IPS DF 6.9 (cell line): ENCODE data around the gene TMC8.

Experiments
- DNase-seq: peaks from one replicate; pipeline ENCODE4 v3.0.0-alpha.2; 2013; ENCODE audit warnings: low read depth, low spot score
- H3K27ac ChIP-seq: one replicate; pipeline ENCODE4 v1.5.1; 2013; ENCODE audit warnings: low read length, control low read depth
- H3K27me3 ChIP-seq: 2 replicates; pipeline ENCODE4 v1.6.1; 2013; ENCODE audit warnings: mild to moderate bottlenecking, low read length; ENCODE audit not compliant: control insufficient read depth, insufficient read depth
- H3K36me3 ChIP-seq: 2 replicates; pipeline ENCODE4 v1.6.1; 2013; ENCODE audit warnings: low read length; ENCODE audit not compliant: control insufficient read depth, insufficient read depth
- H3K4me1 ChIP-seq: 2 replicates; pipeline ENCODE4 v1.6.1; 2013; ENCODE audit warnings: low read length; ENCODE audit not compliant: control insufficient read depth, insufficient read depth
- H3K4me3 ChIP-seq: 2 replicates; pipeline ENCODE4 v1.5.1; 2013; ENCODE audit warnings: mild to moderate bottlenecking, low read length
- H3K9me3 ChIP-seq: 2 replicates; pipeline ENCODE4 v1.6.1; 2013; ENCODE audit warnings: low read length, inconsistent platforms; ENCODE audit not compliant: control insufficient read depth, insufficient read depth
- WGBS: extraction: QIAGEN DNeasy Blood & Tissue Kit; methylation state at CpG from one replicate; pipeline ENCODE4 v1.1.7; 2013; ENCODE audit warnings: mixed read lengths, missing lambda C conversion rate; ENCODE audit not compliant: insufficient read length, insufficient coverage; 5-methylcytosine and 5-hydroxymethylcytosine counted together

Gene TMC8

GRCh38 chr17:78108726-78109488 lies 21.7 kb upstream of the TMC8 start:
- no peaks in the 10 kb centered on the region for H3K9me3 ChIP-seq
- no peaks in the 10 kb centered on the region for H3K4me1 ChIP-seq
- no peak for DNase-seq
- no peak overlapping the region for H3K4me3 ChIP-seq
- H3K27ac ChIP-seq = no peak overlapping the region
- H3K36me3 ChIP-seq = peaks cover 12% of the 10 kb centered on the region
- H3K27me3 ChIP-seq = no peaks in the 10 kb centered on the region
- WGBS = no CpG with 5 or more reads among the region's 18 CpGs

GRCh38 chr17:78109489-78109761 lies 21.1 kb upstream of the TMC8 start:
- H3K9me3 ChIP-seq = no peaks in the 10 kb centered on the region
- H3K36me3 ChIP-seq = peaks cover 8% of the 10 kb centered on the region
- H3K27me3 ChIP-seq = no peaks in the 10 kb centered on the region
- no peak for DNase-seq
- H3K4me1 ChIP-seq = no peaks in the 10 kb centered on the region
- no peak overlapping the region for H3K4me3 ChIP-seq
- H3K27ac ChIP-seq = no peak overlapping the region
- no CpG with 5 or more reads among the region's 9 CpGs for WGBS

- DNase-seq = no peak
- no peak overlapping the region for H3K4me3 ChIP-seq
- H3K4me1 ChIP-seq = no peaks in the 10 kb centered on the region
- no peaks in the 10 kb centered on the region for H3K27me3 ChIP-seq
- H3K9me3 ChIP-seq = no peaks in the 10 kb centered on the region
- H3K27ac ChIP-seq = no peak overlapping the region
- no CpG with 5 or more reads among the region's 22 CpGs for WGBS
- H3K36me3 ChIP-seq = peaks cover 4% of the 10 kb centered on the region
Observed at GRCh38 chr17:78110363-78111015, 20.1 kb upstream of the TMC8 start.

- no peaks in the 10 kb centered on the region for H3K27me3 ChIP-seq
- DNase-seq = no peak
- peaks cover 4% of the 10 kb centered on the region for H3K36me3 ChIP-seq
Observed at GRCh38 chr17:78111016-78111726, 19.4 kb upstream of the TMC8 start.

GRCh38 chr17:78111727-78112517 lies 18.6 kb upstream of the TMC8 start:
- H3K9me3 ChIP-seq = no peaks in the 10 kb centered on the region
- H3K4me3 ChIP-seq = no peak overlapping the region
- peaks cover 4% of the 10 kb centered on the region for H3K36me3 ChIP-seq
- H3K27me3 ChIP-seq = no peaks in the 10 kb centered on the region
- no peaks in the 10 kb centered on the region for H3K4me1 ChIP-seq
- DNase-seq = no peak
- no CpG with 5 or more reads among the region's 28 CpGs for WGBS
- no peak overlapping the region for H3K27ac ChIP-seq

More at GRCh38 chr17:78111016-78111726, 19.4 kb upstream of the TMC8 start:
- no peaks in the 10 kb centered on the region for H3K4me1 ChIP-seq
- H3K27ac ChIP-seq = no peak overlapping the region
- H3K9me3 ChIP-seq = no peaks in the 10 kb centered on the region
- no CpG with 5 or more reads among the region's 19 CpGs for WGBS
- H3K4me3 ChIP-seq = no peak overlapping the region

GRCh38 chr17:78112518-78113471 lies 17.8 kb upstream of the TMC8 start:
- Histone ChIP-seq H3K4me1 (no peaks in the 10 kb centered on the region), H3K9me3 (no peaks in the 10 kb centered on the region), H3K36me3 (peaks cover 4% of the 10 kb centered on the region), H3K27me3 (no peaks in the 10 kb centered on the region), H3K27ac (no peak overlapping the region), H3K4me3 (no peak overlapping the region)
- no CpG with 5 or more reads among the region's 33 CpGs for WGBS
- peak; percentile 45 for DNase-seq

GRCh38 chr17:78113804-78114785 lies 16.5 kb upstream of the TMC8 start:
- WGBS = no CpG with 5 or more reads among the region's 25 CpGs
- no peaks in the 10 kb centered on the region for H3K4me1 ChIP-seq
- peaks cover 7% of the 10 kb centered on the region for H3K36me3 ChIP-seq
- H3K9me3 ChIP-seq = no peaks in the 10 kb centered on the region
- no peak overlapping the region for H3K4me3 ChIP-seq
- no peak overlapping the region for H3K27ac ChIP-seq
- DNase-seq = no peak
- no peaks in the 10 kb centered on the region for H3K27me3 ChIP-seq

GRCh38 chr17:78114831-78115723 lies 15.5 kb upstream of the TMC8 start:
- no peaks in the 10 kb centered on the region for H3K27me3 ChIP-seq
- no peak overlapping the region for H3K4me3 ChIP-seq
- no peak for DNase-seq
- H3K36me3 ChIP-seq = peaks cover 7% of the 10 kb centered on the region
- WGBS = no CpG with 5 or more reads among the region's 28 CpGs
- no peaks in the 10 kb centered on the region for H3K9me3 ChIP-seq
- H3K27ac ChIP-seq = no peak overlapping the region
- no peaks in the 10 kb centered on the region for H3K4me1 ChIP-seq
